GM18511 (cell line): ENCODE data around the gene TOX3.

ENCODE experiments used
- ATAC-seq: cut with Tn5 transposase; IDR thresholded peaks from one replicate; pipeline ENCODE4 v1.9.1; 2021; ENCODE audit warnings: mild to moderate bottlenecking, moderate library complexity; ENCODE audit not compliant: unreplicated experiment

TOX3 gene

DNA sequence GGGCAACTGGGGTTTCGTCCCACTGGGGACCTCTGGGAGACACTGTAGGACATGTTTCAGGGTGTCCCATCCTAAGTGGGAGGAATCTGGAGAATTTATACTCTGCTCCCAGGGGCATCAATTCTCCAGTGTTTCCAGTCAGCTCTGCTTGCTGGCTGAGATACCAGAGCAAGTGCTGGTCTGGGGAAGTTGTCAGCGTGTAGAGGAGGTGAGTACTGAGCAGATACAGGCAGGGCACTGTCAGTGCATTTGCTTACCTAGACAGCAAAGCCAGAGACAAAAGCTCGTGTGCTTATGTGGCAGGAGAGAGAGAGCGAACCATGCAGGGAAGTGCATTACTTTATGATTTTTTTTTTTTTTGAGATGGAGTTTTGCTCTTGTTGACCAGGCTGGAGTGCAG lies 20.2 kb upstream of the TOX3 start:
- no peak for ATAC-seq

DNA sequence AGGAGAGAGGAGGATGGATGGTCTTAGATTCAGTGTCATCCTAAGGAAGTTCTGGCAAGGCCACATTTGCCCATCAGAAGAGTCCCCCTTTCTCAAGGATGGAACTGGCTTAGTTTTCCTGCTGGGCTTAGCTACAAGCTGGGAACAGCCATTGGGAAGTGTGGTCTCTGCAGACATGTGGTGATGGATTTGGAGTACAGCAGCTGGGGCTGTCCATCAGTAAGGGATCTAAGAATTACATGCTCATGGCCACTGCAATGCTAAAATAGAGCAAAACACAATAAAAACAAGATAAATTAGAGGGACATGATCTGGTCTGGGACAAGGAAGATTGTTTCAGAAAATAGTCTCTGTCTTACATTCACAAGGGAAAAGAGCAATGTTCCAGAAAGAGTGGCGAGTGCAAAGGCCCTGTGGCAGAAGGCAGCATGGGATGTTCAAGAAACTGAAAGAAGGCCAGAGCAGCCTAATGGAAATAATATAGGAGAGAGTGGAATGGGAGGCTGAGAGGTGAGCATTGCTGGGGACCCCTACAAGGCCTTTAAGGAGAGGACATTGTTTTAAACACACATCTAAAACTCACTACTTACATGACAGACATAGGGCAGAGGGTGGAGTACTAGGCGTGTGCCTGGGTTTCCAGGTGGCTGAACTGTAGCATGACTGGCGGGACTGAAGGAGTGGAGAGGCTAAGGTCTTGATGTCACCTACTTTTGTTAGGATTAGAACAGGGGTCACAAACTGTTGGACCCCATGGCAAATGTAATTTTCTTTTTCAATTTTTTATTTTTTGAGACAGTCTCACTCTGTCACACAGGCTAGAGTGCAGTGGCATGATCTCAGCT lies 17.0 kb upstream of the TOX3 start:
- ATAC-seq, result no peak

DNA sequence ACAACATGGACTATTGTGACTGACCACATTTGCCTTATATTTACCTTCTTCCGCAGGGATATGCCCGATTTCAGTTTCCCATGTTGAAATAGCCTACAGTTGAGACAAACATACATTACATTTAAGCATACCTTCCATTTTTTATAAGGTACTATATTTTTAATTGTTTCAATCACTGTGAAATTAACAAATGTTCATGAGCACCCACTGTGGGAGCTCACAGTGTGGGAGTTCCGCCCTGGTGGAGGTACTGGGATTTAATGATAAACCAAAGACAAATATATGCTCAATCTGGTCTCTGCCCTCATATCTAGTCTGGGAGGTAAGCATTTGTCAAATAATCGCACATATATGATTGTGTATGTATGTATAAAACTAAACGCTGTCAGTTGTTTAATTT lies 15.8 kb upstream of the TOX3 start:
- no peak for ATAC-seq

DNA sequence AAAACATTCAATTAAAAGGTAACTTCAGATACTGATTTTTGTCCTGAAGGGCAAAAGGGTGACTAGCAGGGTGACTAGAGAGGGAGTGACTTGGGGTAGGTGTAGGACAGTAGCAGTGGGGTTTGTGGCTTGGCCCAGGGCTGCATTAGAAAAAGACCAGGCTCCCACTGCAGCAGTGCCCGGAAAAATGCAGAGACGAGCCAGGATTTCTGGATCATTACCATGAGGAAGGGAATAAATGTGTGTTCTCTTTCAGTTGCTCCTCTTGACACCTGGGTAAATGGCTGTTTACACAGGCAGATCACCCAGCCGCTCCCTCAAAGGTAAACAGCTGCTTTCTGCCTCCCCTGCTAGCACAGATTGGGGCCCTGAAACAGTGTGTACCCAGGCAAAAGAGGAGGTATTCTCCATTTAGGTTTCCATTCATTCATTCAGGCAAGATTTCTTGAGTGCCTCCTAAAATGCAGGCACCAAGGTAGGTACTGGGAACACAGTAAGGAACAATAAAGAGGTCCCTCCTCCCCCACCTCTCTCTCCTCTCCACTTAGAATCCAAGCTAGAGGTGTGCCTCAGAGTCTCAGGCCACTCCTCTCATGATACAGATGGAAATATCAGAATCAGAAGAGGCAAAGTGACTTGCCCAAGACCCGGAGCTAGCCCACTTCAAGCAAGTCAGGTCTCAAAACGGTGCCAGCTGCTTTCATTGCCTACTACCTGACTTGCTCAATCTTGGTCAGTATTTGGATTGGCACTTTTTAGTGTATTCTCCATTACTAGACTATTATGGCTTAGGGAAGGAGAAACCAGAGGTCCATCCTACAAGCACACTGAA lies 15.2 kb upstream of the TOX3 start:
- no peak for ATAC-seq

DNA sequence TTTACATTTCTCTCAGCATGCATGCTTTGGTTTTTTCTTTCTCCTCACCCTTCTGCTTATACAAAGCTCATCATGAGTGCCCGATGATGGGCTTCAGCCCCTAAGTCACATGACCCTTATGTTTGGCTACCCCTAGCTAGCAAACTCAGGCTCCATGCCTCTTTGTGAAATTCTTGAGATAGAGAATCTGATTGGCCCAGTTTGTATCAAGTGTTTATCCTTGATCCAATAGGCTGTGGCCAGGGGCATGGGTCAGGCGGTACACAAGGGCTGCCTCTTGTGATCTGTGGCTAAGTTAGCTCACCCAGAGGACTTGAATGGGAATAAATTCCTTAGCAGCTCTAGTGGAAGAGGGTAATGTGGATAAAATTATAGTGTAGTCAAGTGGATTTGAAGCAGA lies 11.5 kb upstream of the TOX3 start:
- ATAC-seq, result no peak

DNA sequence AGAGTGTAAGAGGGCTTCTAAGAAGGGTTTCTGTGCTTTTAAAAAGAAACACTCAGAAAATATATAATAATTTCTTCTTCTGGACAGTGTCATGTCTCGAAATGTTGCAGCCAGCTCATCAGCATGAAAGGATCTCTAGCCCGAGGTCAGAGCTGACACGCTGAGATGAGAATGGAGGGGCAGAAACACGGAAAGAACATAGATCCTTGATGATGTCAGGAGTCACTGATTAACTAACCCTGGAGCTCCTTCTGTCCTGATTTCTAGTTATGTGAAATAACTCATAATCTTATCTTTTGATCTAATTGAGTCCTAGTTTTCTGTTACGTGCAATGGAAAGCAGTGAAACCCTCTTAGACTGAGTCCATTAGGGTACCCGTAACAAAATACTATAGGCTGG lies 10.3 kb upstream of the TOX3 start:
- no peak for ATAC-seq

DNA sequence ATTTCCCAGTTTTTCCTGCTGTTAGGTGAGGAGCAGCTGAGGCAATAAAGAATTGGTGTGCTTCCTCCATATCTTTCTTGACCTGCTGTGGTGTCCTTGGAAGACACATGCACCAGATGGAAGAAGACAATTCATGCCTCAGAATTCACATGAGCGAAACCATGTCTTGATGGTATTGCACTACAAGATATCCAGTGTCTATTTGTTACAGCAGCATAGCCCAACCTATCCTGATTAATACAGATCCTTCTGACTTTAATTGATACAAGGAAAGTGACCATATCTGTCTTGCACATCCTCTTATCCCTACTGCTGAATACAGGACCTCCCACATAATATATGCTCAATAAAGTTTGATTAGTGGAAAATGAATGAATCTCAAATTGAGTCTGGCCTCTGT lies 9.1 kb upstream of the TOX3 start:
- ATAC-seq, result no peak

DNA sequence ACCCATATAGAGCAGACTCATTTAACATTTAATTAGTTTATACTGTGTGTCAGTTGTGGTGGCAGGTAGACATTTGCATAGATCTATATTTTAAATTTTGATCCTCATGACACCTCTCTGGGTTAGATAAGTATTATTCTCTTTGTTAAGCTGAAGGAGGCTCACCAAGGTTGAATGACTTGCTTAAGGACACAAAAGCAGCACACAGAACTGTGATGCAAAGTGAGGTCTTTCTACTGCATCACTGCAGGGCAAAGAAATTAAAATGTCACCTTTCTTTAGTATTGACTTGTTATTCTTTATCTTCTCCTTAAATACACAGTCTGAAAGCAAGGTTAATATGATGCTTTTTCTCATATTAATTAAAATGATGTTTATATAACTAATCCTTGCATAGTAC lies 8.6 kb upstream of the TOX3 start:
- no peak for ATAC-seq

DNA sequence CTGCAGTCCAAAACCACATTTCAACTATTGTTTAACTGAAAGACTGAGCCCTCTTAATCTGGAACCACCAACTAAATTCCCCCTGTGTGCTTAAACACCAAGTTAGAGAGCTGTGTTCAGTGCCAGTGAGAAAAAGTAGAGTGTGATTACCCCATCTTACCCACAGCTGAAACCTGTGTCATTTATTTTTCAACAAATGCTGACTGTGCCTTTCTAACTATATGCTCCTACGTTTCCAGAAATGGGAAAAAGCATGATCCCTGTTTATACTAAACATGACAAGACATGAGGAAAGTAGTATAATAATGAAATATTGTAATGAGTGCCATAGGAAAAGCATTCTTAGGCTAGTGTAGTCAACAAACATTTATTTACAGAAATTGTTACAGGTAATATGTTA lies 7.4 kb upstream of the TOX3 start:
- no peak for ATAC-seq

DNA sequence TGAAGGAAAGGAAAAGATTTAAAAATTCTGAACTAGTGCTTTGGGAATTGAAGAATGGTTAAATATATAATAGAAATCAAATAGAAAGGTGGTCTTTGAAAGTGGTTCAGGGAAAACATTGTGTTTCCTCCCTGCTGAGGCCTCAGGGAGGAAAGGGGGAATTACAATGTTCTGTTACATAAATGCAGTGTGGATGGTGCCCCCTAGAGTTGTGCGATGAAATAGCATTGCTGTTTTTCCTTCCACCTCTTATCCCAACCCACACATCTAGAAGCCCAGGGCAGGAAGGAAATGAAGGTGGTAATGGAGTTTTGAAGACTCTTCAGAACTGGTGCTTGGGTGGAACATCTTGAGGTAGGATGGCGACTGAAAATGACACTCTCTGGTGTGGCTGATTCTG lies 6.4 kb upstream of the TOX3 start:
- ATAC-seq, result no peak

DNA sequence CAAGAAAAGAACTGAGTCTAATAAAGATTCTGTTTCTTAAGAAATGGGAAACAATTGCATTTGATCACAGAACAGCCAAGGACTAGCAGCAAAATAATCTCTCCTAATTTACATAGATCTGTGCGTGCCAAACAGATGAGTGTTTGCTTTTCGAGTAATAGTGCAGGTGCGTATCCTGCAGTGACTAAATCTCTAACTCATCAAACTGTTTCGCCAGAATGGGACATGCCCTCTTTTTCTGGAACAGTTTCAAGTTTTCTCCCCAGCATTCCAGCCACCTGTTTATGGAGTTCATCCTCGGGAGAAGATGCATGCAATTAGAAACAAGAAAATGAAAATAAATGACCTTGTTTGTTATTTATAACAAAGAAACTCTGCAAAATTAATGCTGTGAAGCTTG lies 5.7 kb upstream of the TOX3 start:
- ATAC-seq, result no peak

DNA sequence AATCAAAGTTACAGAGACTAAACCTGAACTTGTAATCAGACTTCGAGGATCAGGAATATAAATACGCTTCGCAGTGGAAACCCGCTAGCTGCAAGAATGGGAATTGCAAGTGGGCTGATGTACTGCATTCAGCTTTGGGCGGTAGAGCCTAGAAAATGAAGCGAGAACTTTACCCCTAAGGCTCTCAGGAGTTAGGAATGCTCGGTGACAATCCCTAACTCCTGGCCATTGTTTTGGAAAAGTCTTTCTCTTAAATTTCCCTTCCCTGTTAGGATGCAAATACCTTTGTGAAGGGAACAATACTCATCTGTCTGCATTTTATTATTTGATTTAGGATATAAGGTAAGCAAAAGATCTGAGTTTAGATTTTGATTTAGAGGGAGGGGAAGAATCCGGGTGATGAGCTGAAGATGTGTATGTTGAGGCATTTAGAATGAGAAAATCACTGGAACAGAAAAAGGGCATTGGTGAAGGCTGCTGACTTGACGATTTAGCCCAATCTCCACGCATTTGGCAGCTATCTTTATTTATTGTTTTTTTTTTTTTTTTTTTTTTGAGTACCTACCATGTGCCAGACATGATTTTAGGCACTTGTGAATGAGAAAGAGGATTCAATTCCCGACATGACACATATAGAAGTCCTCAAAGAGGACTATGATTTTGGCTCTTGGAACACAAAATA lies 2.2 kb upstream of the TOX3 start:
- ATAC-seq, result no peak

DNA sequence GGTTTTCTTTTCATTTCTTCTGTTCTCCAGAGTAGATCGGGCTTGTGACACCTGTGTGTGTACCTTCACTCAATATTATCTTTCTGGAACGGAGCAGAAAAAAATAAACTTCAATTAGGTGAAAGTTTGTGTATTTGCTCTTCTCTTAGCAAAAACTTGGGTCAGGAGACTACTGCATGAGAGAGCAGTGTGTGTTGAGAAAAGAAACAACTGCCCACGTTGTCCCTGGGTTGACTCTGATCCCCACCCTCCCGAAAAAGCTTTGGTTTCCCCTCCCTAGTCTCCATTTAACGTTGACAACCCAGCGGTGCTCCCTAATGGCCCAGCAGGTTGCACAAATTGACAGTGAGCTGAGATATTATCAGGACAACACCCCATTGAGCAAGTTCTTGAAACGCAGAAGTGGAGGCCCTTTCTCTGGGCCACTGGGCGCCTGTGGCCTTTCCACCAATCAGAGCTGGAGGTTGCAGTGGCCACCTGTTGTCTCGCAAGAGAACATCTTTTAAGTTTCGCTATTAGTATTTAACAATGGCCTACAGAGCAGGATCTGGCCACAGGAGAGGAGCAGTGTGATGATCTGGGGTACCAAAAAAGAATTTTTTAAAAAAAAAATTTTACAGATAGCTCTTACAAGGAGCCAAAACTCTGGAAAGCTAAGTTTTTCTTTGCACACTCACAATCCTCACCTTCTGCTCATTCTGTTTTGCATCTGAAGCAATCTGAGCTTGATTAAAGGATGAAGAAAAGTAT lies 1.5 kb upstream of the TOX3 start:
- ATAC-seq, result no peak

DNA sequence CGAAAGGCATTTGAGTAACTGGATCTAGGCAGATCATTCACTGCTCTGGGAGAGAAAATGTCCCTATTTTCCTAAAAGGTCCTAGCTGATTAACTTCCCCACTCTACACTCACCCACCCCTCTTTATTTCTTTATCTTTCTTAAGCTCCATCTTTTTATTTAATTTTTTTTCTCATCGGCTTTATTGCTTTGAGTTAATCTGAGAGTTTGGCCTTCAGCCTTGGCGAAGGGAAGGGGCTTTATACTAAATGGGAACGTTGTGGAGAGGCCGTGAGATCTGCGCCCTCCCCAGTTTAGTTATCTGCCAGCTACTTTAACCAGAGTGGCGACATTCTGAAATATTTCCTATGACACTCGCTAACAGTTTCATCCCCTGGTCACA lies 882 bp upstream of the TOX3 start:
- ATAC-seq, result no peak

DNA sequence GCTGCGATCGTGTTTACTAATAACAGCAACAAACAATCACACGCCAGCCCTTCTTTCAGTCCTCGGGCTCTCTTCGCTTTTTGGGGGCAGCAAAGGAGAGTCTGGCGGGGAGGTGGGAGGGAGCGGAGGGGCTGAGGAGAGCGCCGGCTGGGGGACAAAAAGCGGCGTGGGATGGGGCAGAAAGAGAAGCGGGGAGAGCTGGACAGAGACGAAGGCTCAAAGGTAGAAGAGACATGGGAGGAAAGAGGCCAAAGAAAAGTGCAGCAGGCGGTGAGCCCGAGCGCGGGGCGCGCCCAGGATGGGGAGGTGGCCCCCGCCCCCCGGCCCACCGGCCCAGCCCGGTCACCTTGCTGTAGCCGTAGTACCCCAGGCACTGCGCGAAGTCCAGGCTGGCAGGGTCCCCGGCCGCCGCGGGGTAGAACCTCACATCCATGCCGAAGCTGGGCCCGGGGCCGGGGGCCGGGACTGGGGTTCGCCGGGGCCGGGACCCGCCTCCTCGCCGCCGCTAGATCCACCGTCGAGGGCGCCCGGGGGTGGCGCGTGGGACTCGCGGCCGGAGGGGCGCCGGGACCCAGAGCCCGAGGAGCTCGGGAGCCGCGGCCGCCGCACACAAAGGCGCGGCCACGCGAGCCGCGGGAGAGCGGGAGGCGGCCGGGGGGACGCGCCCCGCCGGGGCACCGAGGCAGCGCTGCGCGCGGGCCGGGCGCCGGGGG lies 496 bp downstream of the TOX3 start:
- no peak for ATAC-seq

DNA sequence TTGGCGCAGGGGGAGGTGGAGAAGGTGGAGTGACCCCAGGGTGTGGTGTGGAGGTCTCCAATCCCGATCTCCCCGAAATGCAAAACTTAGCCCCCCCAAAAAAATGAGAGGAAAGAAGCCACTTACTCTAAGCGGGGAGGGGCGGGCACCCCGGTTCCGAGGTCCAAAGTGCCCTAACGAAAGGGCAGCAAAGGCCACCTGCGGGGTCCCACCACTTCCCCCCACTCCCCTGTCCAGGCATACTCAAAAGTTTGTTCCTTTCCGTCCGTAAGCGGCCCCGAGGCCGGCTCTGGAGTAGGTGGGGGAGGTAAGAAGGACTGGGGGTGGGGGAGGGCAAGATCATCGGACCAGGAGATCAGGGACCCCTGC lies 1.1 kb downstream of the TOX3 start:
- ATAC-seq, result no peak

DNA sequence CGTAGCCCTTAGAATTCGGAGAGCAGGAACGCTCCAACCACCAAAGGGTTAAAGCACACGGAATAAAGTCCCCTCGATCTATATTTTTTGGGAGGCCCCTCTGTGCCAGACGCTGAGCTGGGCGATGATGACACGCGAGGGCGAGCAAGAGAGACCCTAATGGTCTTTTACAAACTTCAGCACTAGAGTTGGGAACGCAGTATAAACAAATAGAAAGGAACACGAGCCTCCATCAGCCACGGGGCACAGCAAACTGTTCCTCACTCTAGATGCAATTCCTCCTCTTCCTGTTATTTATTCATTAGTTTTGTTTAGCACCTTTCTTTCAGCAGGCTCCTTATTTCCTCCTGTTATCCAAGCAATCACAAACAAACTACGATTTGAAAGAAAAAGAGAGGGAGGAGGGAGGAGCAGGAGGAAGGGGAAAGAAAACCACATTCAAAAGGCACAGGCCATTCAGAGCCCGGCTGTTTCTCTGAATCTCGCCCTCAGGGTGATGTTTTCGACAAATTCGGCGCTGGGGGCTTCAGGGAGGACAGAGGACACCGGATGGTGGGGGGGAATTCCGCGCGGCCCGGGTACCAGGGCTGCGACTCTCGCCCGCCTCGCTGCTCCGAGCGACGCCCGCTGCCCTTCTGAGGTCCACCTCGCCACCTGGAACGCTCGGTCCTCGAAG lies 1.6 kb downstream of the TOX3 start:
- no peak for ATAC-seq

DNA sequence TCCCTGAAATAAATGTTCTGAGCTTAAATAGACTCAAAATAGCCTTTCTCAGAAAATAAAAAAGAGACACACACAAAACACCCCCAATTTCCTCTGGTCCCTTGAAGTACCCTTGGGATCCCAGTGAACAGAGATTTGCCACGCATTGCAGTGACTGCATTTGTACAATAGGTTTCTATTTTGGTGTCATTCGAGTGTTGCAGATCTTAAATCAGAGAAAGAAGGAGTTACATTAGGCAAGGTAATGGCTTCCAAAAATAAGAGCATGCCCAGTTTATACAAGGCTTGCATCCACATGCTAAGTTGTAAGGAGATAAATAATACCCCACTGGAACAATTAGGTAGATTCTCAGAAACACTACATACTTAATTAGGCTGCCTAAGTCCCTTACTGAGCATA lies 2.2 kb downstream of the TOX3 start:
- no peak for ATAC-seq

DNA sequence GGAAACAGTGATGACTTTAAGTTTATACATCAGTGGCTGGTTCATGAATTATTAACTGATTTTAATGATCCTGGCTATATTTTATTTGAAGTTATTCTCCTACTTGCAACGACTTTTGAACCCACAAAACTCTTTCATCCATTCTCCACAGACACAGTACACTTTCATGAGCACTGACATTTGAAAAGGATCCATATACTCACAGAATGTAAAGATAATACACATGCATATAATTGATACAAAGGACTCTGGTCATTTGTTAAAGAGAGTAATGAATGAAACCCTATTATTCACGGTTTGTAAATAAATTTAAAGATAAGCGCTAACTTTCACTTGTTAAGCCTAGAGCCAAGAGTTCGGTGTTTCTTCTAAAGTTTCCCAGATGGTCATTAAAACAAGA lies 3.3 kb downstream of the TOX3 start:
- ATAC-seq, result no peak

DNA sequence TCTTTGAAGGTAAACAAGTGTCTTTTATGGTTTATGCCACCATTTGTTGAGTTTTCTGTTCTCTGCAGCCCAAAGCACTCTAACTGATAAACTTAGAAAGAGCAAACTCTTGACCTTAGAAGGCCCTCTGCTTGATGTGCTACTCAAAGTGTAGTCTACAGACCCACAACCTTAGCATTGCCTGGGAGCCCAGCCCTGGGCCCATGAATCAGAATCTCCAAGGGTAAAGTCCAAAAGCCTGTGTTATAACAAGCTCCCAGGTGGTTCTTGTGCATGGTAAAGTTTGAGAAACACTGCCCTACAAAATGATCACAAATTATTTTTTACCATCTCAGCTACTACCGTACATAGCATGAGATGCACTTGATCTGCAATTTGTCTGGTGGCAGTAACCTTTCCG lies 6.0 kb downstream of the TOX3 start:
- ATAC-seq, result no peak
